HL-60 (cell line): Measurements from ENCODE around the gene DOCK1.

Experiments
- DNase-seq, 2 experiments: peaks; one replicate each; pipeline ENCODE4 v3.0.0-alpha.2; 2010 to 2020; ENCODE audit warnings: low read depth in 1 of 2, low spot score in 1 of 2
- H3K27ac ChIP-seq: fragments of 250-450 bp; sonication (Bioruptor Pico); replicated peaks from 2 replicates; pipeline ENCODE4 v1.5.1; 2020; ENCODE audit warnings: mild to moderate bottlenecking, moderate library complexity
- H3K27me3 ChIP-seq: fragments of 250-450 bp; sonication (Bioruptor Pico); 2 replicates; pipeline ENCODE4 v1.5.1; 2021; ENCODE audit warnings: mild to moderate bottlenecking, moderate library complexity; ENCODE audit not compliant: insufficient read depth, poor library complexity, severe bottlenecking
- H3K4me3 ChIP-seq: replicated peaks from 2 replicates; pipeline ENCODE4 v1.5.1; 2011; ENCODE audit warnings: mild to moderate bottlenecking, control low read depth, low read length; ENCODE audit not compliant: insufficient read depth
- CTCF ChIP-seq: IDR thresholded peaks from one replicate; pipeline ENCODE4 v1.5.1; 2011; ENCODE audit warnings: low read length, control low read depth, inconsistent platforms; ENCODE audit not compliant: insufficient read depth
- GABPA ChIP-seq: IDR thresholded peaks from 2 replicates; pipeline ENCODE4 v1.6.1; 2012; ENCODE audit warnings: low read depth
- POLR2AphosphoS5 ChIP-seq: IDR thresholded peaks from 2 replicates; pipeline ENCODE4 v1.6.1; 2012; ENCODE audit warnings: low read depth
- REST ChIP-seq: IDR thresholded peaks from 2 replicates; pipeline ENCODE4 v1.6.1; 2012; ENCODE audit warnings: low read depth; ENCODE audit not compliant: insufficient replicate concordance
- SPI1 ChIP-seq: IDR thresholded peaks from 2 replicates; pipeline ENCODE4 v1.6.1; 2012; ENCODE audit warnings: low read depth, mild to moderate bottlenecking, borderline replicate concordance

The DOCK1 gene

GRCh38 chr10:126930883-126931503 lies 25.8 kb downstream of the DOCK1 start:
- no peak overlapping the region for H3K4me3 ChIP-seq
- no peak overlapping the region for H3K27ac ChIP-seq
- no peaks in the 10 kb centered on the region for H3K27me3 ChIP-seq
- DNase-seq = no peak
- TF ChIP-seq GABPA (no peak), REST (no peak), POLR2AphosphoS5 (no peak), SPI1 (no peak), CTCF (no peak)

GRCh38 chr10:126931544-126931943 lies 26.3 kb downstream of the DOCK1 start:
- Histone ChIP-seq H3K27ac (no peak overlapping the region), H3K4me3 (no peak overlapping the region), H3K27me3 (no peaks in the 10 kb centered on the region)
- DNase-seq = no peak
- TF ChIP-seq SPI1 (no peak), CTCF (no peak), POLR2AphosphoS5 (no peak), REST (no peak), GABPA (no peak)

GRCh38 chr10:126932516-126932915 lies 27.3 kb downstream of the DOCK1 start:
- no peak overlapping the region for H3K4me3 ChIP-seq
- H3K27ac ChIP-seq = no peak overlapping the region
- H3K27me3 ChIP-seq = no peaks in the 10 kb centered on the region
- TF ChIP-seq GABPA (no peak), CTCF (no peak), REST (no peak), POLR2AphosphoS5 (no peak), SPI1 (no peak)
- no peak for DNase-seq
